ENCODE data around the gene TMEM108. TPM values are rescaled to one million over a fixed set of nuclear protein-coding genes. Genes with fewer than 3 reads are reported as not detected.
"Not testable (repeated sequence)": the region's sequence is repeated elsewhere in the genome, so short reads cannot be mapped to it uniquely, and the experiment has no call there.

TMEM108 gene
- total RNA-seq (10 to 100 TPM; 13.9 to 16.1 TPM), polyA plus RNA-seq (ENCODE audit: insufficient read depth, low read depth, low replicate concordance) (44.3 TPM)
- long read RNA-seq, donor 1, partial matches to known transcripts, result 0 of 5 reads
- long read RNA-seq, donor 1, other reads (novel, unspliced or antisense), result 0 of 5 reads
- long read RNA-seq, donor 2, partial matches to known transcripts, result 0 of 1 reads
- long read RNA-seq, donor 2, other reads (novel, unspliced or antisense), result 0 of 1 reads

DNA sequence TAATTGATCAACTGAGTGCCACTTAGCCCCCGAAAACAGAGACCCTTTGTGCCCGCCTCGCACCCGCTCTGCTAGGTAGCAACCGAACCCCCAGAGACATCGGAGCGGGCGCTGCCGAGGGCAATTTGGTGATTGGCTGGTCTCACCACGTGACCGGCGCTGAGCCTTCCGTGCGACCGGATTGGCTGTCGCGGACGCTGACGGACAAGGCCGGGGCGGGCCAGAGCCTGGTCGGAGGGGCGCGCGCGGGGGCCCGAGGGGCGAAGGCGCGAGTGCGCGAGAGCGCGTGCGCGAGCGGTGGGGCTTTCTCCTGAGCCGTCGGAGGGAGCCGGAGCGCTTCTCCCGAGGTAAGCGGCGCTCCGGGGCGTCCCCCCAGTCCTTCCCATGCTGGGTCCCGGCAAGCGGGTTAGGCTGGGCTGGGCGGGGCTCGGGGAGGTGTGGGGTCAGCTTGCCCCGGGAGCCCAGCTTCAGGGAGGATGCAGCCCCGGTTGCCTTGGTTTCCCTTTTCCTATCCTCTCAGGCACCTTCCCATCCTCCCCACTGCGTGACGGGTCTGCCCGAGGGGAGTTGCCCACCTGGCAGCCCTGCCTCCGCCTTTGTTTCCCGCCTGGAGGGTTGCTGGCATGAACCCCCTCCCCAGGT lies at the start of gene TMEM108:
Gene TMEM108, plus strand, starts transcription at position 303 of the 642 bp plus-strand sequence.
- 0 to 2% methylated on average over 10 to 37 of the region's 57 CpGs for WGBS, 2 donors
- H3K36me3 ChIP-seq (ENCODE audit: low read depth, missing control alignments), result no peaks in the 10 kb centered on the region
- DNase-seq, result peak; percentile 94
- peak within 1 kb of the TSS; percentile 58 to 74 for H3K4me3 ChIP-seq
- TF ChIP-seq POLR2A (IDR thresholded peaks at IDR 0.05) (no peak), CTCF (IDR thresholded peaks at IDR 0.05) (no peak)
- H3K9me3 ChIP-seq, result no peaks in the 10 kb centered on the region
- intact Hi-C loops (cut with DNase I; ENCODE audit: low total_unique reads), result no loop called here
- no peaks in the 10 kb centered on the region for H3K27me3 ChIP-seq
- peak within 1 kb of the TSS; percentile 15 to 39 for H3K27ac ChIP-seq
- H3K4me1 ChIP-seq, result no peaks in the 10 kb centered on the region

GRCh38 chr3:132995971-132996370 lies 42.2 kb upstream of the TMEM108 start:
- 85 to 88% methylated on average over 1 of the region's 1 CpG for WGBS, 2 donors

GRCh38 chr3:132997404-132998185 lies 40.6 kb upstream of the TMEM108 start:
- Histone ChIP-seq H3K27me3 (no peaks in the 10 kb centered on the region), H3K9me3 (no peaks in the 10 kb centered on the region), H3K36me3 (ENCODE audit: low read depth, missing control alignments) (no peaks in the 10 kb centered on the region), H3K4me3 (no peak overlapping the region), H3K27ac (no peak overlapping the region), H3K4me1 (no peaks in the 10 kb centered on the region)
- no peak for DNase-seq
- TF ChIP-seq POLR2A (IDR thresholded peaks at IDR 0.05), result no peak
- TF ChIP-seq CTCF (IDR thresholded peaks at IDR 0.05), result no peak
- intact Hi-C loops (cut with DNase I; ENCODE audit: low total_unique reads), result no loop called here
- WGBS, 2 donors, result 89 to 90% methylated on average over 2 of the region's 2 CpGs

More at GRCh38 chr3:132995971-132996370, 42.2 kb upstream of the TMEM108 start:
- Histone ChIP-seq H3K9me3 (no peaks in the 10 kb centered on the region), H3K4me1 (no peaks in the 10 kb centered on the region), H3K27me3 (no peaks in the 10 kb centered on the region), H3K27ac (no peak overlapping the region), H3K4me3 (no peak overlapping the region), H3K36me3 (ENCODE audit: low read depth, missing control alignments) (no peaks in the 10 kb centered on the region)
- no peak for DNase-seq
- TF ChIP-seq POLR2A (IDR thresholded peaks at IDR 0.05) (no peak), CTCF (IDR thresholded peaks at IDR 0.05) (no peak)
- intact Hi-C loops (cut with DNase I; ENCODE audit: low total_unique reads), result no loop called here

DNA sequence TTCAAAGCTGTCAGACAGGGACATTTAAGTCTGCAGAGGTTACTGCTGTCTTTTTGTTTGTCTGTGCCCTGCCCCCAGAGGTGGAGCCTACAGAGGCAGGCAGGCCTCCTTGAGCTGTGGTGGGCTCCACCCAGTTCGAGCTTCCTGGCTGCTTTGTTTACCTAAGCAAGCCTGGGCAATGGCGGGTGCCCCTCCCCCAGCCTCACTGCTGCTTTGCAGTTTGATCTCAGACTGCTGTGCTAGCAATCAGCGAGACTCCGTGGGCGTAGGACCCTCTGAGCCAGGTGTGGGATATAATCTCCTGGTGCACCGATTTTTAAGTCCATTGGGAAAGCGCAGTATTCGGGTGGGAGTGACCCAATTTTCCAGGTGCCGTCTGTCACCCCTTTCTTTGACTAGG lies 33.2 kb upstream of the TMEM108 start:
- H3K9me3 ChIP-seq; H3K27me3 ChIP-seq; H3K27ac ChIP-seq; H3K4me1 ChIP-seq; DNase-seq; H3K4me3 ChIP-seq; intact Hi-C loops (cut with DNase I; ENCODE audit: low total_unique reads); H3K36me3 ChIP-seq (ENCODE audit: low read depth, missing control alignments): not testable (repeated sequence)
- WGBS, 2 donors, result 89 to 93% methylated on average over 7 to 9 of the region's 9 CpGs

DNA sequence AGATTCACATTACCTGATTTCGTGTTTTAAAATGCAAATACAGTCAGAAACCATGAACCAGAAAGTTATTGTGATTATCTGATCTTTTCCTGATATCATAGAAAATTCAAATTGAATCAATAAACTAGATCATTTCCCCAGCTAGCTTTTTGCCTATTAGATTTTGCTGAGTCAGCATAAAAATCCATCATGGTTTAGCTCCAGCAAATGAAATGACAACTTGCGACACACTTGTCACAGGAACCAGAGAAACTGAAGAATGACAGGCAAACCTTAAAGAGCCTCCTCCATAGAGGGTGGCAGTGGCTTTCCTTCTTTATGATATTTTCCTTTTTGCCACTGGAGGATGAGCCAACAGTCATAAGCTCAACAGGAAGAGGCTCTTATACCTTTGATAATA lies 30.6 kb upstream of the TMEM108 start:
- no peak overlapping the region for H3K27ac ChIP-seq
- no peaks in the 10 kb centered on the region for H3K4me1 ChIP-seq
- TF ChIP-seq CTCF (IDR thresholded peaks at IDR 0.05) (no peak), POLR2A (IDR thresholded peaks at IDR 0.05) (no peak)
- intact Hi-C loops (cut with DNase I; ENCODE audit: low total_unique reads), result no loop called here
- no peaks in the 10 kb centered on the region for H3K27me3 ChIP-seq
- H3K4me3 ChIP-seq, result no peak overlapping the region
- DNase-seq, result no peak
- no peaks in the 10 kb centered on the region for H3K9me3 ChIP-seq
- no peaks in the 10 kb centered on the region for H3K36me3 ChIP-seq (ENCODE audit: low read depth, missing control alignments)
- WGBS, 2 donors, result 88 to 93% methylated on average over 2 of the region's 2 CpGs
